Measurements from ENCODE around the gene CDT1. TPM values are rescaled to one million over a fixed set of nuclear protein-coding genes. Genes with fewer than 3 reads are reported as not detected.
A peak's percentile ranks its signal among the peaks of the same experiment; 100 is the strongest.

The CDT1 gene
- polyA plus RNA-seq, 3 donors, result 0.33 to 2.6 (median 0.60) TPM

GRCh38 chr16:88810912-88811768 lies 7.6 kb downstream of the CDT1 start:
- peak overlapping the region; percentile 70 for H3K27ac ChIP-seq (ENCODE audit: low read depth, low read length)
- 1 to 2% (median 2%) methylated on average over 53 to 65 of the region's 65 CpGs for WGBS, 3 donors

DNA sequence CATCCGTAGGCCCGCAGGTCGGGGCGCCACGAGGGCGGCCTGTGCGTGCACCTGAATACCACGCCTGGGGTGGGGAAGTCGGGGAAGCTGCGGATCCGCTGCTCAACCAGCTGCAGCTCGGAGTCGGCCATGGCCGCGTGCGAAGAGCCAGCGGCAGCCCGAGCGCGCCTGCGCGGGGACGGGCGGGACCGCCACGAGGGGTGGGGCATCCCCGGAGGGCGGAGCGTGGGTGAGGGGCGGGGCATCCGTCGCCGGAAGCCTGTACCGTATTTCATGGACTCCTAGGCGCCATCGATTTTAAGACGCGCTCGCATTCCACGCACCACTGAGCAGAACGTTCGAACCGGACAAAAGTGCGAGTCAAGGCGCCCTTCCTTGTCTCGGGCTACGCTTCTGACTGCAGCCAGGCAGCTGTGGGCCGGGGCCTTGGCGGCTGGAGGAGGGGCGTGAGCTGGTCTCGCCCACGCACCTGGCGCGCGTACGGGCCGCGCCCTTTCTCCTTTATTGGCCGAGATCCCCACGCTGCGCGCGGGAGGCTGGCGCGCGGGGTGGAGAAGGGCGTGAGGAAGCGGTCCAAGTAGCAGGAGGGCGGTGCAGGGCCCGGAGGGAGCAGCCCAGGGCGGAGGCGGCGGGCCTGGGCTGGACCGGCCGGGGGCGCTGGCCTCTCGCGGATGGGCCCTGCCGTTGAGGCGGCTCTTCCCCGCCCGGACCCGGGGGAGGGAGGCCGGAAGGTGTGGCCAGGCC lies 8.4 kb downstream of the CDT1 start, which contains the start of gene APRT:
APRT (minus strand) TSS at position 160 of the 744 bp plus-strand sequence; CDS start at position 131, 29 bp downstream.
- peak within 1 kb of the TSS; percentile 70 for H3K27ac ChIP-seq (ENCODE audit: low read depth, low read length)
- WGBS, 3 donors, result 0% methylated on average over 71 to 84 of the region's 84 CpGs

DNA sequence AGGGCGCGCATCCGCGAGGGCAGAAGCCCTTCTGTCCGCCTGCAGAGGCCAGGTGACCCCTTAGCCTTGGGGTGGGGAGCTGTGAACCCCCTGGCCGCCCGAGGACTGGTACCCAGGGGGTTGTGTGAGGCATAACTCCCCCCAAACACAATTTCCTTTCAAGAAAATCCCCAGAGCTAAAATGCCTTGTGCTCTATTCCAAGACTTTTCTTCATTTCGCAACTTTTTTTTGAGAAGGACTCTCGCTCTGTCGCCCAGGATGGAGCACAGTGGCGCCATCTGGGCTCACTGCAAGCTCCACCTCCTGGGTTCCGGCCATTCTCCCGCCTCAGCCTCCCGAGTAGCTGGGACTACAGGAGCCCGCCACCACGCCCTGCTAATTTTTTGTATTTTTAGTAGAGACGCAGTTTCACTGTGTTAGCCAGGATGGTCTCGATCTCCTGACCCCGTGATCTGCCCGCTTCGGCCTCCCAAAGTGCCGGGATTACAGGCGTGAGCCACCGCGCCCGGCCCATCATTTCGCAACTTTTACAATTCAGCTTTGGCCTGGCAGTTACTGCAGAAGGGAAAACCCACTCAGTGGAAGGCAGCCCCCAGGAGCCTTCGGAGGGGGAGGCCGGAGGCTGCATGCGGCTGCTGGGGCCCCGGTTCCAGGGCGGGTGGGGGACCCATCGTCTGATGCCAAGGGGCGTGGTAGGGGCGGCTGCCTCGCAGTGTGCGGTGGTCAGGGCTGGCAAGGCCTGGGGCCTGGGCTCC lies 9.1 kb downstream of the CDT1 start:
- 31 to 50% (median 36%) methylated on average over 37 of the region's 37 CpGs for WGBS, 3 donors

GRCh38 chr16:88813269-88814143 lies 9.9 kb downstream of the CDT1 start:
- 47 to 57% (median 55%) methylated on average over 26 of the region's 26 CpGs for WGBS, 3 donors
- no peak overlapping the region for H3K27ac ChIP-seq (ENCODE audit: low read depth, low read length)

More for the DNA sequence above, 9.1 kb downstream of the CDT1 start:
- H3K27ac ChIP-seq (ENCODE audit: low read depth, low read length), result no peak overlapping the region

DNA sequence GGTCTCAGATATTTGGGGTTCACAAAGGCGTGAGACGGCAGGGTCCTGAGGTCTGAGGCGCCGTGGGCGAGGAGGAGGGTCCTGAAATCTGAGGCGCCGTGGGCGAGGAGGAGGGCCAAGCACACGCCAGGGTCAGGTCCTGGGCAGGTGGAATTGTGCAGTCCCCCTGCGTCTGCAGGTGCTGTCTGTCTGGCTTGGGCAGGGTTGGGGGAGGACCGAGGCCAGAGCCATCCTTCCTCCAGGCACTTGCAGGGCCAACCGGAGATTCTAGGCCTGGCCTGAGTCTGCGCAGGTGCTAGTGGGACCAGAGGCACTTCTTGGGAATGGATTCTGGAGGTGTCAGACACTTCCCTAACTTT lies 10.5 kb downstream of the CDT1 start:
- no peak overlapping the region for H3K27ac ChIP-seq (ENCODE audit: low read depth, low read length)
- 82 to 91% (median 87%) methylated on average over 13 of the region's 13 CpGs for WGBS, 3 donors

GRCh38 chr16:88815227-88815626 lies 11.6 kb downstream of the CDT1 start:
- no peak overlapping the region for H3K27ac ChIP-seq (ENCODE audit: low read depth, low read length)
- 84 to 88% (median 87%) methylated on average over 10 of the region's 10 CpGs for WGBS, 3 donors

- 39 to 56% (median 55%) methylated on average over 15 to 19 of the region's 19 CpGs for WGBS, 3 donors
- no peak overlapping the region for H3K27ac ChIP-seq (ENCODE audit: low read depth, low read length)
These were observed 12.5 kb downstream of the CDT1 start for GRCh38 chr16:88815901-88816589.

DNA sequence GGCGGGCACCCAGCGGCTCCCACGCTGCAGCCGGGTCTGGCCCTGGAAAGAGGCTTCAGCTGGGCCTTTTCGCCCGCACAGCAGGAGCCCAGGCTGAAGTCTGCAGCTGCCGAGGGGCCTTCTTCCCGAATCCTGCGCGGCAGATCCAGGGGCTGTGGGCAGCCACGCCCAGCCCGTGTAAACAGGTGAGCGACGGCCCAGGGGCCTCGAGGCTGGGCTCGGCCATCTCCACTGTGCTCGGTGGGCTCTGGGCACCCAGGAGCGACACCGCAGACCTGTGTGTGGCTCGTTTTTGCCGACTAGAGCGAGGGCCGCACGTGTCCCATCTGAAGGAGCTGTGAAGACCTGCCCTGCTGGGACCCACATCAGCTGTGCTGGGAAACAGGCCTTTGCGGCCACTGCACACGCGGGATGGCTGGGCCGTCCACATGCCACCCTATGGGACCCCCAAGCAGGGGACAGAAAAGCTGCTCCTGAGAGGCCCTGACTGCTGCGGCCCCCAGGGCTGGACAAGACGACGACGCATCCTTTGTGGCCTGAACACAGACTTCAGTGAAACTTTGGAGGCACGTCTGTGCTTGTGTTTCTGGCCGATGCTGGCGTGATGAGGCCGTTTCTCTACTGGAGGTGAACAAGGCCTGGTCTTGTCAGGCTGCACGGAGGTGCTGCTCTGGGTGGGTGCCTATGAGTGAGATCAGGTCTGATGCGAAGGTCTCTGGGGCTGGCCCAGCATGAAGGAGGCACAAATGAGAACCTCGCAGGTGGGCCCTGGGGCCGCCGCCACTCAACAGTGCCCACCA lies 13.3 kb downstream of the CDT1 start:
- no peak overlapping the region for H3K27ac ChIP-seq (ENCODE audit: low read depth, low read length)
- 83 to 94% (median 92%) methylated on average over 41 of the region's 41 CpGs for WGBS, 3 donors

- H3K27ac ChIP-seq (ENCODE audit: low read depth, low read length), result no peak overlapping the region
These were observed 14.4 kb downstream of the CDT1 start for GRCh38 chr16:88817785-88818574.

GRCh38 chr16:88818575-88818874 lies 14.9 kb downstream of the CDT1 start:
- 85 to 88% (median 85%) methylated on average over 18 of the region's 18 CpGs for WGBS, 3 donors
- H3K27ac ChIP-seq (ENCODE audit: low read depth, low read length), result no peak overlapping the region

More at GRCh38 chr16:88817785-88818574, 14.4 kb downstream of the CDT1 start:
- WGBS, 3 donors, result 84 to 88% (median 88%) methylated on average over 37 to 40 of the region's 40 CpGs

- WGBS, 3 donors, result 81 to 88% (median 86%) methylated on average over 16 of the region's 16 CpGs
- no peak overlapping the region for H3K27ac ChIP-seq (ENCODE audit: low read depth, low read length)
These were observed 15.5 kb downstream of the CDT1 start for GRCh38 chr16:88819126-88819525.

GRCh38 chr16:88820385-88821025 lies 16.9 kb downstream of the CDT1 start:
- H3K27ac ChIP-seq (ENCODE audit: low read depth, low read length), result no peak overlapping the region
- WGBS, 3 donors, result 87 to 91% (median 89%) methylated on average over 17 to 20 of the region's 20 CpGs

DNA sequence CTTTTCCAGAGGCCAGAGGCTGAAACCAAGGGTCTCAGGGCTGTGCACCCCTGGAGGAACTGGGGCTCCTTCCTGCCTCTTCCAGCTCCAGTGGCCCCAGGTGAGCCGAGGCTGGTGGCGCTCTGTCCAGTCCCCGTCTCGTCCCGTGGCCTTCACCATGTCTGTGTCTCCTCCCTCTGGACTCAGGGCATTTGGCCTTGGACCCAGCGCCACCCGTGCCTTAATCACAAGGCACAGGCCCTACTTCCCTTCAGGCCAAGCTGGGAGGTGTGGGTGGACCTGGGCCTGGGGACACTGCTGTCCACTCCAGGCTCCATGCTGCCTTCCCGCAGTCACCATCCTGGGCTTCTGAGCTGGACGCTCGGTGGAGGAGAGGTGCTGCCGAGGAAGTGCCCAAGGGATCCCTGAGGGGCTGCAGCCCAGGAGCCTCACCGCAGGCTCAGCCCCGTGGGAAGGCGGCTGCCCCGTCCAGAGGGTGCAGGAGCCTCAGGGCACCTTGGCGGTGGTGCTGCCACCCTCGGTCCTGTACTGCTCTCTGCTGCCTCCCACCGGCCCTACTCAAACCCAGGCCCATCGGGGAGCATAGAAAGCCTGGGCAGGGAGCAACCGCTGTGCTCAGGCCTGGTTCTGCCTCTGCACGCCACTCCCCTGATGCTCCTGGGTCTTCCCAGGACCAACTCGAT lies 17.7 kb downstream of the CDT1 start:
- no peak overlapping the region for H3K27ac ChIP-seq (ENCODE audit: low read depth, low read length)
- WGBS, 3 donors, result 68 to 94% (median 90%) methylated on average over 18 to 22 of the region's 22 CpGs

DNA sequence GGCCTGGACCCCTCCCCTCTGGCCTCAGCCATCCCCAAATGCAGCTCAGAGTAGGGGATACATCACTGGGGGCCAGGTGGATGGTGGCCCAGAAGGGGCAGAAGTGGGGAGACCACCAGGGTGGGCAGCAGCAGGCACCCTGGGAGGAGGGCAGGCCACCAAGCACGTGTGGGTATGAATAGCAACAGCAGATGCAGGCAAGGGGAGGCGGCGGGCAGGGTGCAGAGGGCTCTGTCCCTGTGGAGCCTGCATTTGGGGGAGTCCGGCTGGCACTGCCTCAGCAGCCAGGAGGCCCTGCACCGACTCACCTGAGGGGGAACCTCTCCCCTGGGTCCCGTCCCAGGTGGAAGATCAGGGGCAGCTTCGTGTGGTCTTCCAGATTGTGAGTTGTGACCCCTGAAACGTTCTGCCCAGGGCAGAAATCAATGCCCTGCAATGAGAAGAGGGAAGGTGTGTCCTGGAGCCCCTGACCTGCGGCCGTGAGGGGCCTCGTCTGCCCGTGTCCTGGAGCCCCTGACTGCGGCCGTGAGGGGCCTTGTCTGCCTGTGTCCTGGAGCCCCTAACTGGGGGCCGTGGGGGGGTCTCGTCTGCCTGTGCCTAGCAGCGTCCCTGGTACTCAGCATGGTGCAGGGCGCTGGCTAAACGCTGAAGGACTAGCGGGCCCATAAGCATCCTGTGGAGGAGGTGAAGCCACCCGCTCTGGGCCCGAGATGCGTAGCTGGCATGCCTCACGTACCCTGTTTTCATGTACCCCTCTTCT lies 18.9 kb downstream of the CDT1 start:
- no peak overlapping the region for H3K27ac ChIP-seq (ENCODE audit: low read depth, low read length)
- 91 to 97% (median 94%) methylated on average over 24 of the region's 24 CpGs for WGBS, 3 donors
